Eye (tissue), 1 donor: ENCODE results near the gene SLC10A7.
A peak's percentile ranks its signal among the peaks of the same experiment; 100 is the strongest.
"Not testable (repeated sequence)": the region's sequence is repeated elsewhere in the genome, so short reads cannot be mapped to it uniquely, and the experiment has no call there.

Experiments
- DNase-seq: peaks from one replicate; pipeline ENCODE4 v3.0.0-alpha.2; 2015

The SLC10A7 gene

DNA sequence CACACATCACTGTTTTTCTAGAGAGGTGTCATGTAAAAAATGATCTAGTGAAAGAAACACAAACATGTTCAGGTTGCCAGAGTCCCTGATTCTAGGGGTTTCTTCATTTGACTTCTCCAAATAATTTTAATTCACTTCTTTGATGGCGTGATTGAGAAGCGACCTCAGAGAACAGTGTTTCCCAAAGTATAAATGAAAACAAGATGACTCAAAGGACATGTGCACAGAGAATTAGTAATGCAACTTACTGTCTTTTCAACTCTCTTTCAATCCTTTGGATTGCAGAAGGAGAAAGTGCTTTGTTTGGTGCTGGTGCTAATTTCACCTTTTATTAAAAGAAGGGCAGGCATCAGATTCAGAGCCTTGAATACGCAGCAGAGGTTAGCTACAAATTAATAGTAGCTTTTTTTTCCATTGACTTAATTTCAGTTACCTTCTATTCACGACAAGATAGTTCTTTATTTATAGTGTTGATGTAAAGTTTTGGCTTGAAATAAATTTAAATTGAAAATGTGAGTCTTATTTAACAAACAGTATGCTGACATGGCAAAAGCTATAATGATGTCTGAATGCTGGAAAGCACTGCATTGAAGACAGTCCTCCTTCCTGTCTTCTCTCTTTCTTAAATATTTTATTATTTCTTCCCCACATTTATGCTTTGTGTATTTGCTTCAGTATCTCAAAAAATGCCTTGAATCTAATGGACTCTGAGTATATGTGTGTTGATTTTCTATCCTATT is 85.1 kb downstream of the SLC10A7 start:
- DNase-seq = no peak

DNA sequence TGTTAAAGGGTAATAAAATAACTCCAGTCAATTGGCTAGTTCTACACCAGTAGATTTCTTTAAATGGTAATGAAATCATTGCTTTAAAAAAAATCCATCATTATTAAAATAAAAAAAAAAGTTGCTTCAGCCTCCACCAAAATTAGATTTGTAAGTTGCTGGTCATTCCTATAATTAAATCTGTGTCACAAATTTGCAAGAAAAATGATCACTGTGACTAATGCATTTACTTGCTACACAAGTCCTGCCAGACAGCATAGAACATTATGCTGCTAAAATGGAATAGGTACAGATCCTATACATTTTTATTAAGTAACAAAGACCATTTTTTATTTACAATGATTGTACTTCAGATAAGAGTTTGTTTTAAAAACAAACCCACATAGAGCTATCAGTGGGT is 85.8 kb downstream of the SLC10A7 start:
- DNase-seq = no peak

DNA sequence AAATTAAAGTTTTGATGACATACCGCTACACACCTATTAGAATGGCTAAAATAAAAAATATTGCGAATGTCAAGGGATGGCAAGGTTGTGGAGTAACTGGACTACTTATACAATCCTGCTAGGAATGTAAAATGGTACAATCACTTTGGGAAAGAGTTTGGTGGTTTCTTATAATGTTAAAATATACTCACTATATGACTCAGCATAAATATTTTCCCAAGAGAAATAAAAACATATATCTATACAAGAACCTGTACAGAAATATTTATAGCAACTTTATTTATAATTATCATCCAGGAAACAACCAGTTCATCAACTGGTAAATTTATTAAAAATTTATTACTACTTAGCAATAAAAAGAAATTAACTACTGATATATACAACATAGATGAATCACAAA is 89.7 kb downstream of the SLC10A7 start:
- DNase-seq = no peak

DNA sequence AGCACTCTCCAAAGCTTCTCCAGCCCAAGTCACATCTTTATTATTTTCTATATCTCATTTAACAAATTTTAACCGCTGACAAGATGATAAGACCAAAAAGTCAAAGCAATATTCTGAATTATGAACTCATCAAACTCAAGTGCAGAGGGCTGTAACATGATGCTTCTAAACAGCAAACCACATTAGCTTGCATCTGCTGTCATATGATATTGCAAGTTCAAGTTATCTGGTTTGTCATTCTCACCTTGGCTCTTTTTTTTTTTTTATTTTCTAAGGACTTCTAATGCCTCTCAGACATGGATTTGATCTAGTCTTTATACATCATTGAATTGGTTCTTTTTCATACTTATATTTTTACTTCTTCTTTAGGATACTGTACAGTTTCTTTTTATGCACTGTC is 93.4 kb downstream of the SLC10A7 start:
- no peak for DNase-seq

DNA sequence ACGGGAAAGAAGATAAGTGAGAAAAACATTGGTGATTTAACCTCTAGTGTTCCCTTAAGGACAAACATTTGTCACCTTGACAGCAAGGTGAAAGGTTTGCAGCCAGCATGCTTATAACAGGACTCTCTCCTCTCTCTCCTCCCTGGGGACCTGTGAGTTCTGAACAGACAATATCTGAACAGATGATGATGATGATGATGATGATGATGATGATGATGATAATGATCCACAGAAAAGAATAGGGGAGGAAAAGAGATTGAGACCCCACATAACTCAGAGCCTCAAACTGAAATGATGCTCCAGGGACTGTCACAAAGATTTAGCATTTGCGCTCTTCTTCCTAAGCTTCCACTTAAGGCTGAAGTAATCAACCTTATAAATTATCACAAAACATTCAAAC is 103.9 kb downstream of the SLC10A7 start:
- DNase-seq = no peak

DNA sequence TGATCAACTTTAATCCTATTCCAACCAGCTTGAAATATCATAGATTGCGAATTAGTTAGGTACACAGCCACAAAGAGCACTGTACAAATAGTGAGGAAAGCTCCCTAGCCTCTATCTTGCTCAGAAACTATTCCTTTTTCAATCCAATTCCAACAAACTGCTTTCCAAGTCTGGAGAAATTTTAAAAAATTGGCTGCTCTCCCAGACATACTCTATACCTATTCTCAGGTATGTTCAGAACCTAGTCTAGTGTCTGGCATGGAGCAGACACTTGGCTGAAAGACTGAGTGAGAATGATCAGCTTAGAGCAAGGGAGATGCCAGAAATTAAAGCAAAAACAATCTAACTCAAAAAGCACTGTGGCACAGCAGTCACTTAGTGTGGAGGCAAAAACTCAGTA is 105.9 kb downstream of the SLC10A7 start:
- no peak for DNase-seq

DNA sequence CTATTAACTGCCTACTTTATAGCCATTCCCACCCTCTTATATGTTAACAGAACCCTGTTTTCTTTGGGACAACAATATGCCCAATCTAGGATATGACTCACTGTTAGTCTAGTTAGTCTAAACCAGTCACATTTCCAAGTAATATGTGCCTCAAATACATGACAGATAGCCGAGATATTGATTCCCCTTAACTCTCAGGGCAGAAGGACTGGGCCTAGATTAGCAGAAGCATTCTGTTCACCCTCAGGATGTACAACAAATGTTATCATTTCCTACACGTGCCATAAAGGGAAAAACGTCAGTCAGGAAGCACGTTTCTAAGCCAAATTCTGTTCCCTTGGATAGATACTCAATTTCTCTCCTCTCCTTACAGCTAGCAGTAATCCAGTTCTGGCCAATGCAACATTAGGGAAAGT is 114.1 kb downstream of the SLC10A7 start:
- no peak for DNase-seq

DNA sequence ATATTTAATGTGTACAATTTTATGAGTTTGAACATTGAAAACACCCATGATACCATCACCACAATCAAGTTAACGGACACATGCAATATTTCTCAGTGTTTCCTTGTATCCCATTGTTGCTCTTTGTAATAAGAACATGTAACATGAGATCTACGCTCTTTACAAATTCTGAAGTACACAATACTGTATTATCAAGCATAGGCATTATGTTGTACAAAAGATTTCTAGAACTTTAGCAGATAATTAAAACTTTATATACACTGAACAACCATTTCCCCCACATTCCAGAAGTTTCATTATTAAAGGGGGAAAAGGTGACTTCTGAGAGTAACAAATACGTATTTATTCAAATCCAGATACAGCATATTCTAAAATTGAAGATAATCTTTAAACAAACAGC is 114.5 kb downstream of the SLC10A7 start:
- no peak for DNase-seq

DNA sequence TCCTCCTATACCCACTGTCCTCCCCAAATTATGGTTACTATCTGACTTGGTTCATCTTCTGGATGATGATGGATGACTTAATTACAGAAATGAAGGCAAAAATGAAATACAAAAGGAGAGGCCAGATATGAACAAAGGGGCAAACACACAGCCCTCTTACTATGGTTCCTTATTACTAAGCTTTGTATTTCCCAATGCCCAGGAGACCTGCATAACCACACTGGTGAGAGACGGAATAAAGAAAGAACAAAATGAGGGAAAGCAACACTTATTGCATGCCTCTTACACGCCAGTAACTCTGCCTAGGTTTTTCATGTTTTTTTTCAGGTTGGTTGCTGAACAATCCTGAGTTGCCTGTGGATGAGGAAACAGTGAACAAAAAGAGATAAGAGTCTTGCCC is 120.5 kb downstream of the SLC10A7 start:
- no peak for DNase-seq

DNA sequence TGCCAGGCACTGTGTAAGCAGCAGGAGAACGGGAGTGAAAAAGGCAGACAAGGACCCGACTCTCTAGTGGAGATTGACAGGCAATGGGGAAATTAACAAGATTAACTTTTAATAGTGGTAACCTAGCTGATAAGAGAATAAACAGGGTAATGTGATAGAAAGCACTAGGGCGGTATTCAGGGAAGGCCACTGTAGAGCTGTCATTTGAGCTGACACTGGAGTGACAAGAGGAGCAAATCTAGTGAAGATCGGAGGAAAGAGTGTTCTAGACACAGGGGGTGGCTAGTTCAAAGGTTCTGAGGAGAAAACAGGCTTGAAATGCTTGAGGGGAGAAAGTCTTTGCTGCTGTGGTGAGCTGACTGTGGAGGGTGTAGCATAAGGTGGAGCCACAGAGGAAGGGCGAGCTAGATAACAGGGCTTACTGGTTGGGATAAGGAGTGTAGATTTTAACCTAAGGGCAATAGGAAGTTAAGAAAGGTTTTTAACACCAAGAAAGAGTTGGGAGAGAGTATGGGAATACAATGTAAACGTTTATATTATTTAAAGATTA is 122.8 kb downstream of the SLC10A7 start:
- no peak for DNase-seq

DNA sequence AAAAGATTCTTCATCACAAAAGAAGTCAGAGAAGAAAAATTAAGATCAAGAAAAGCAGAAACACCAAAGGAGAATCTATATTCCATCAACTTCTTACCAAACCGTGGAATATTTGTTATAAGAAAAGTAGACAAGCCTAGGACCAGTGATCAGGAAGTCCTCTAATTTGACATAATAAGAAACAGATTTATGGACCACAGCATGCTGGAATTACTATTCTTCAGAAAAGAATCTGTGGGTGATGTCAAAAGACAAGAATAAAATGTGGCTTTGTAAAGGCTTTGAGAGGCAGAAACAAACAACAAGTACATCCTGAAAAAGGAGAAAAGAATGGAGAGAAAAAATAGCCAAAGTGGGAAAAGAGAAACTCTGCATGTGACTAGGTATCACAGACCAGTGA is 123.3 kb downstream of the SLC10A7 start:
- DNase-seq = no peak

DNA sequence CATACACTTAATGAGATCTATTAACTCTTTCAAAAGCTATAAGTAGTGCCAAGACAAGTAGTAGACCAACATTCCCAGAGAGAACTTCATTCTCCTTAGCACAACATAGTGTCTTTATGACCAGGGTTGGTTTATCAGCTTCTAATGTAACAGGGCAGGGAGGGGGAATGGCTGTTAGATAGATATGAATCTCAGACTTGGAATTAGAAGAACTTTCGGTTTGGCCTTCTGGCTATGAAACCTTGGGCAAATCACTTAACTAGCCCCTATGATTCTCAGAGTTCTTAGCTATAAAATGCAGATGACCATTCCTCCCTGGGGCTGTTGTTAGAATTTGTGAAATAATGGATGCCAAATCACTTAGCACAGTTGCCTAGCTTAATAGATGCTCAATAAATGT is 132.2 kb downstream of the SLC10A7 start:
- no peak for DNase-seq

DNA sequence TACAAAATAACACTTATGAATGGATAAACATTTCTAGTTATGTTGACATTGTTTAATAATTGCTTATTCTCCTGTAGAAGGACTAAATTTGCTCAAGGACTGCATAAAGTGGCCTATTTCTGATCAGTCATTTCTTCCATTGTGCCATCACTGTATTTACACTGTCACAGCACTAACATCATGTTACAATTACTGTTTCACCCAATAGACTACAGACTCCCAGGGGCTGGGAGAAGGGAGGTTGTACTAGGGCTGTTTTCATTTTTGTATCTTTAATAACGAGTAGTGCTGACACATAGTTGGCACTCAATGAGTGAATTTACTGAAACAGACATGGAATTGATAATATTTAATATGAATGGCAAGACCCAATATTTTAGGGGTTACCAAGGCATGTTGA is 139.5 kb downstream of the SLC10A7 start:
- DNase-seq = peak; percentile 19

DNA sequence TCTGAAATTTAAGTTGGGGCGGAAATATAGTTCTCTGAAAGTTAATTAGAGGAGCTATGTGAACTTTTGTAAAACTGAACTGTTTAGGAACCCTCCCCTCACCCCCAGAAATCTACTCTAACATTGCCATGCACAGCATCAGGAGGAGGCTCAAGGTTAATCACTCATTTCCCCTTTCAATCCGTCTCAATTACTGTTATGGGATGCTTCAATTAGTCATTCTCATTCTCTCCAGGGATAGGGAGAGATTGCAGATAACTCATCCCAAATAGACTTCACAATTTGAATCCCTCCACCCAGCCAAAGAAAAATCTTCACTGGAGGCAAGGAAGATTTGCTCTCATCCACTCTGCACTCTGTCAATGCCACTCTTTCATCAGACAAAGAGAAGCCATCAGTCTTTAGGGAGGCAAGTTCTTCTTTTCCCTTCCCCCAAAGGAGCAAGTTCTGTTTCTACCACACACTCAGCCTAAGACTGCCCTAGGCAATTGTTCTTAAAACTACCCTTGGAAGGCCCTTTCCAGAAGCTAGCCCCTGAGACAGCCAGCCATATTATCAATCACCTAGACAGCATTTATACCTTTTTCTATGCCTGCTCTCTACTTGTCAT is 140.4 kb downstream of the SLC10A7 start:
- DNase-seq = peak; percentile 31

DNA sequence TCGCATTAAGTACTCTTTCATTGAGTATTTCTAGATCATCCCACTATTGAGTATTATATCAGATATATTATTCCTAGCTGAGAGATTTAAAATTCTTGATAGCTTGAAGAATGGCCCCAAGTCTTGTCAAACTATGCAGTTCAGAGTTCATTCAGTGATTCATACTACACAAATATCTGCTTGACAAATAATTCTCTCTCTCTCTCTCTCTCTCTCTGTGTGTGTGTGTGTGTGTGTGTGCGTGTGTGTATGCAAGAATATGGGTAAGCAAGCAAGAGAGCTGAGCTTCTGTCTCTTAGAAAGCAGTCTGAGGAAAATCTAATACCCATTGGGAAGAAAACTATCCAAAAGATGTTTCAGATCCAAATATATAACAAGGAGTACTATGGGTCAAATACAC is 142.0 kb downstream of the SLC10A7 start:
- DNase-seq = no peak

DNA sequence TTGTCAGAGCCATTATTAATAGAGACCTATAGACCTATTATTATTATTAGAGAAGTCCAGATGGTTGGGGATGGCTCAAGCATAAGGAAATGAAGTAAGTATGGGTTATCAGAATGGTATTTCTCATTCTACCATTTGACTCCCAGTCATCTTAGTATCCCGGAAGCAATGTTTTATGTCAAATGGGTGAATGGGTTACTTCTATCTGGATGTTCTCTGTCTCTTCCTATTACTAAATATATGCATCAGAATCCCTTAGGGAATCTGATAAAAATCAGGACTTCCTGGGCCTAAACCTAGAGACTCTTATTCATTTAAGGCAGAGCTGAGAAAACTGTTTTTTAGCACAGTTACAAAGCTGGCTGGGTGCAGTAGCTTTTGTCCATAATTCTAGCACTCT is 149.9 kb downstream of the SLC10A7 start:
- DNase-seq = no peak

DNA sequence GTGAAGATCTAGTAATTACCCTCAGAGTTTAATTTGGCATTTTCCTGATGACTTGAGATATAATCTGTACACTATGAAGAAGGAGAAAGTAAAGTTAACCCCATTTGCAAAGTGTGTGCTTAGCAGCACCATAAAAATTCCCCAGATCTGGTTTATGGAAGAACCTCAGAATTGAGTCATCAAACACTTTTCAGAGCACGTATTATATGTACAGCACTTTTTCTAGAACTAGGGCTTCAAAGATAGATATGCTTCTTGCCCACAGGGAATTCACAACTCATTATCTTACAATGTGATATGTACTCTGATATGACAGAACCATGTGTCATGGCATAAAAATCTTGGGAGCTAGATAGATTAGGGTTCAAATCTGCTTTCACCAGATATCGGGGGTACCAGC is 150.9 kb downstream of the SLC10A7 start:
- no peak for DNase-seq

DNA sequence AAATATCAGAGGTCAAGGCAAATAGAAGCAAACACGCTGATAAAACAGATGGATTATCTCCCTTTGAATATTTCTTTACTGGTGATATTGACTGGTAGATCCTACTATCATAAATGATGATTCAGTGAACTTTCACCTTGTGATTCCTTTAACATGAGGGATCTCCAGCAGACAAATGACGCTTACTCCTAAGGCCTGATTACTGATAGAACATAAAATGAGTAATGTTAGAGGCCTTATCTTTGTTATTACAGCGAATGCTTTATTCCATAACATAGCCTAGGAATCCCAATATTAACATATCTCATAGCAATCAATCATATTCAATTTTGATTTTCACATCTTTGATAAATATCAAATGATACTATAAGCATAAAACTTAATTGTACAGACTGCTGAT is 152.3 kb downstream of the SLC10A7 start:
- DNase-seq = no peak

DNA sequence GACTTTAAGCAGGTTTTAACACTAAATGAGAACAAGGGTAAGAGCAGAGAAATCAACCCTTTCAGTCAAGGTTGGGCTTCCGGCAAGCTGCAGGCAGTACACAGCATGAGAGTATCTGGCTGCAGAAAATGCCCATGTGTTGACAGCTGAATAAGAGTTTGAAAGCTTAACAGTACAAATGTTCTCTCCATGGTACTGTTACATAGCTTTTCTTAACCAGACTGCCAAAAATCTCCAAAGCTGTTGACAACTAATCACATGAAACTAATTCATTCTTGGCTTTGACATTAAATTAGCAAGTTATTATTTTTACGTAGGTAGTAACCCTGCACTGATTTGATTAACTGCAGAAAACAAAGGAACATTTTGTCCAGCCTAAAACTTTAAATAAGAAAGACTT is 153.5 kb downstream of the SLC10A7 start:
- DNase-seq = no peak

DNA sequence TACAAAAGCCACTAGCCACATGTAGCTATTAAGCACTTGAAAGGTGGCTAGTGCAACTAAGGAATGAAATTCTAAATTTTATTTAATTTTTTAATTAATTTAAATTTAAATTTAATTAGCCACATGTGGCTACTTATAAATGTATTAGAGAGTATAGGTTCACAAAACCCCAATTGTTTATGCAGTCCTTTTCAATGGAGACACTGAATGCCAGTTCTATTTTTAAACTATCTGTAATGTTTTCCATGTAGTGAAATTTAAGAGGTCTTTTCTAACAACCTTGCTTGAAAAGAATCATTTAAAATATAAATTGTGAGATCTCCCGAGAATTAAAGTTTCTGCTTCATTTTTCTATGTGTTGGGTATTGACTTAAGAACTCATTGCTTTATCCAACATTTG is 154.4 kb downstream of the SLC10A7 start:
- no peak for DNase-seq

DNA sequence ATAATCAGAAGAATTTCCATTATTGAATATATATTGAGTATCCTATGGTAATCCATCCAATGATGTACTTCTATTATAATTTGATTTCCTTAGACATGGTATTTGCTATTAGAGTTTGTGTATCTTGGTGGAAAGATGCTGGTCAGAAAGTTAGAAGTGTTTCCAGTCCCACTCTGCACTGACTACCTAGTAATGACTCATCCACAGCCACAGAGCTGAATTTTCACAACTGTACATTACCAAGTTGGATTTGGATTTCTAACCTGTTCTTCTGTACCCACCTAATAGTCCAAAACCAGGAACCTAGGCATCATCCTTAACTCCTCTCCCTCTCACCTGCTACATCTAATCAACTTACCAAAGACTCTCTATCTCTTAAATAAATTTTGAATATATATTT is 162.0 kb downstream of the SLC10A7 start:
- no peak for DNase-seq

DNA sequence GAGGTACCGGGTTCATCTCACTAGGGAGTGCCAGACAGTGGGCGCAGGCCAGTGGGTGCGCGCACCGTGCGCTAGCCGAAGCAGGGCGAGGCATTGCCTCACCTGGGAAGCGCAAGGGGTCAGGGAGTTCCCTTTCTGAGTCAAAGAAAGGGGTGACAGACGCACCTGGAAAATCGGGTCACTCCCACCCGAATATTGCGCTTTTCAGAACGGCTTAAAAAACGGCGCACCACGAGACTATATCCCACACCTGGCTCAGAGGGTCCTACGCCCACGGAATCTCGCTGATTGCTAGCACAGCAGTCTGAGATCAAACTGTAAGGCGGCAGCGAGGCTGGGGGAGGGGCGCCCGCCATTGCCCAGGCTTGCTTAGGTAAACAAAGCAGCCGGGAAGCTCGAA is 171.6 kb downstream of the SLC10A7 start:
- DNase-seq = not testable (repeated sequence)

DNA sequence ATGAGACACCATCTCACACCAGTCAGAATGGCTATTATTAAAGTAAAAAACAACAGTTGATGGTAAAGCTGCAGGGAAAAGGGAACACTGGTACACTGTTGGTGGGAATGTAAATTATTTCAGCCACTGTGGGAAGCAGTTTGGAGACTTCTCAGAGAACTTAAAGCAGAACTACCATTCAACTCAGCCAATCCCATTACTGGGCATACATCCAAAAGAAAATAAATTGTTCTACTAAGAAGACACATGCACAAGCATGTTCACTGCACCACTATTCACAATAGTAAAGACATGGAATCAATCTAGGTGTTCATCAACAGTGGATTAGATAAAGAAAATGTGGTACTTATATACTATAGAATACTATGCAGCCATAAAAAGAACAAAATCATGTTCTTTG is 172.4 kb downstream of the SLC10A7 start:
- DNase-seq = no peak

DNA sequence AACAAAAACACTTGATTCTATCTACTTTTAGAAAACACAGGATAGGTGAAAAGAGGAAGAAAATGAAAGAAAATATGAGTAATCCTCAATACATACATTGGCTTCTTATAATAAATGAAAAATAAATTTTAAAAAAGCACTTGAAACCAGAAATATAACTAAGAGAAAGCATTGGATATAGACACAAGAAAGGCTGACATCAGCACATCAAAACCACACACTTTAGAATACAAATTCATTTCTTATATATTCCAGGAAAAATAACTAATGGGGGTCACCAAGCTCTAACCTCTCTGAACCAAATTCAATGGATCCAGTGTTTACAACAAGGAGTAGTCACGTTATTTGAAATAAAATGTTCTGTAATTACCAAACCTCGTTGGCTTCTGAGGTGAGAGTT is 173.9 kb downstream of the SLC10A7 start:
- no peak for DNase-seq

DNA sequence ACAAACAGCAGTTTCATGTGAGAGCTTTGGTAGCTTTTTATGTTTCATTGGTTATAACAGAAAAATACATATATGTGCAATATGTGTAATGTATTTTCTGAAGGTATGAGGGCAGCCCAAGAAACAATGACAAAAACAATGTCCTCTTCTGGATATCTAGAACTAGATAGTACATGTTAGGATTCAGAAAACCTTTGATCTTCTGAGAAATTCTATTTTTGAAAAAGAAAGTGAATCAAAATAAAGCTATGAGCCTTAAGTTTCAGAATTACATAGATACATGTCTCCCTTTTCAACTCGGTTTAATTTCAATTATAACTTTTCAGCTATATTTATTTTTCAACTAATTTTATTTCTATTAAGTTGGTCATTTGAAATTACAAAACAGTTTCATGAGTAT is 175.5 kb downstream of the SLC10A7 start:
- DNase-seq = no peak
